Measurements from ENCODE around the gene SRA1. TPM values are rescaled to one million over a fixed set of nuclear protein-coding genes. Genes with fewer than 3 reads are reported as not detected.
A peak's percentile ranks its signal among the peaks of the same experiment; 100 is the strongest.

SRA1 gene
- total and polyA plus RNA-seq, 2 of the 8 experiments (the other 6 are each of a cell fraction or from before 2014, with no cell fraction given) = 27.4 to 39.4 TPM

DNA sequence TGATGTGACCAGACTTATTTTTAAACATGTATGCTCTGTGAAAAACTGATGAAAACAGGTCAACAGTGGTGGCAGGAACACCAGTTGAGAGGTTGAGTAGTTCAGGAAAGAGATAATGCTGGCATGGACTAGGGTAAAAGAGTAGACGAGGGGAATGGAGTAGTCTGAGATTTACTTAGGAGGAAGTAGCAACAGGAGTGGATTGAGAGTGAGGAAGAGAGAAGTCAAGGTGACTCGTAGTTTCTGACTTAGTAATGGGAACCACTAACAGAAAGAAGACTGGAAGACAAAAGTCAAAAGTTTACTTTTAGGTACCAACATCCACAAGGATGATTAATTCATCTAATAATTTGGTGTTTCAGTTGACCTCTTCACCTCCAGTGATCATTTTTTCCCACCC is 3.6 kb downstream of the SRA1 start:
- WGBS, 2 experiments (ENCODE audit: extremely low coverage in 1 of 2, insufficient coverage in 1 of 2, insufficient read length in 1 of 2, insufficient replicate concordance in 2 of 2, low coverage in 1 of 2, low lambda C conversion rate in 2 of 2, missing lambda C conversion rate in 1 of 2) = 88% methylated on average over 2 of the region's 2 CpGs; no CpG with 5 or more reads in 1 of the 2 experiments
- Histone ChIP-seq H3K23me2 (ENCODE audit: low read depth, low read length) (peaks cover 7% of the 10 kb centered on the region; the same call in 1 of the 2 replicates), H3K4ac (replicated peaks; ENCODE audit: insufficient read length, low read depth, low read length) (no peak overlapping the region), H3K79me1 (ENCODE audit: low read depth, low read length) (peaks cover 5% of the 10 kb centered on the region), H2AK5ac (ENCODE audit: low read depth, low read length) (no peak overlapping the region), H3K9me3 (ENCODE audit: insufficient read depth in 2 of 2, low read depth in 1 of 2, low read length in 1 of 2) (no peaks in the 10 kb centered on the region), H2BK20ac (ENCODE audit: low read length) (no peak overlapping the region), H3K4me1 (replicated peaks in 1 of 4; ENCODE audit: control insufficient read depth in 3 of 4, insufficient read depth in 4 of 4, low read length in 3 of 4) (peaks cover 0 to 11% (median 5%) of the 10 kb centered on the region in 4 experiments; a peak in 4 of 7 replicates), H4K8ac (ENCODE audit: extremely low read depth, insufficient read depth, low read length) (no peak overlapping the region), H2BK15ac (ENCODE audit: low read length) (no peak overlapping the region), H2BK12ac (ENCODE audit: low read depth, low read length) (no peak overlapping the region), H3K4me2 (ENCODE audit: insufficient read depth in 1 of 2, low read depth in 2 of 2, low read length in 2 of 2) (no peak overlapping the region), H2BK5ac (ENCODE audit: low read depth, low read length) (no peak overlapping the region), H3K23ac (ENCODE audit: insufficient read length) (no peak overlapping the region), H3K18ac (ENCODE audit: extremely low read depth, low read length) (no peak overlapping the region), H3K27ac (ENCODE audit: low read depth, low read length) (no peak overlapping the region), H2AFZ (ENCODE audit: low read length) (no peak overlapping the region), H3K4me3 (ENCODE audit: extremely low read depth in 1 of 4, insufficient read depth in 2 of 4, low read depth in 3 of 4, low read length in 4 of 4) (no peak overlapping the region), H4K5ac (ENCODE audit: insufficient read length, low read depth, low read length) (no peak overlapping the region), H3K9ac (replicated peaks in 1 of 4; ENCODE audit: extremely low read depth in 1 of 4, low read depth in 3 of 4, low read length in 3 of 4) (no peak overlapping the region), H3K14ac (ENCODE audit: insufficient read length) (no peak overlapping the region), H3K79me2 (ENCODE audit: control insufficient read depth in 1 of 2, insufficient read depth in 2 of 2, low read length in 2 of 2) (peaks cover 9 to 39% of the 10 kb centered on the region in 2 experiments; a peak in 3 of 4 replicates), H3K27me3 (replicated peaks in 1 of 4; ENCODE audit: control insufficient read depth in 3 of 4, extremely low read depth in 1 of 4, insufficient read depth in 3 of 4, low read length in 3 of 4) (no peaks in the 10 kb centered on the region), H2BK120ac (replicated peaks; ENCODE audit: low read depth, low read length) (no peak overlapping the region), H3K56ac (replicated peaks; ENCODE audit: insufficient read length, low read depth, low read length) (no peak overlapping the region), H3K36me3 (ENCODE audit: control insufficient read depth in 2 of 4, insufficient read depth in 4 of 4, low read length in 3 of 4) (peaks cover 11 to 32% (median 25%) of the 10 kb centered on the region in 4 experiments), H4K20me1 (replicated peaks in 1 of 2; ENCODE audit: control insufficient read depth in 1 of 2, insufficient read depth in 2 of 2, low read length in 2 of 2) (peaks cover 0 to 8% of the 10 kb centered on the region in 2 experiments), H4K91ac (replicated peaks; ENCODE audit: insufficient read length, low read length) (no peak overlapping the region)
- no peak for FAIRE-seq
- CTCF ChIA-PET (ENCODE audit: partially characterized antibody) = interaction anchor here (0.6 to 1.3 kb wide), 3 partner anchors 167 to 321 kb away, joined by 3 to 5 read pairs (median 4); no protein-coding TSS in a partner anchor
- DNase-seq (ENCODE audit: low read depth in 1 of 2, low spot score in 2 of 2) = no peak
- POLR2A ChIA-PET (ENCODE audit: partially characterized antibody) = interaction anchor here (0.6 to 14.4 kb wide), 4 partner anchors 6 to 190 kb away, joined by 3 to 191 read pairs (median 50); partner anchors contain the start of genes APBB3, IK, NDUFA2 and SLC35A4
- no peak for TF ChIP-seq EZH2 (IDR thresholded peaks at IDR 0.05; ENCODE audit: low read depth, low read length, severe bottlenecking)
- no peak for TF ChIP-seq PHF8 (conservative IDR thresholded peaks at IDR 0.05; ENCODE audit: low read depth, low read length)
- no peak for TF ChIP-seq YY1 (IDR thresholded peaks at IDR 0.05; ENCODE audit: low read depth, low read length)
- peak; percentile 9 to 30; a peak in 2 of 3 replicates for TF ChIP-seq POLR2A (IDR thresholded peaks at IDR 0.05; ENCODE audit: control extremely low read depth in 1 of 2, low read depth in 2 of 2, low read length in 2 of 2)
- no peak for TF ChIP-seq RBBP5 (IDR thresholded peaks at IDR 0.05; ENCODE audit: borderline replicate concordance, low read depth, low read length)

All from H1 (cell line).